Activated CD4-positive, CD25-positive, alpha-beta regulatory T cell (primary cell): ENCODE data around the gene GALNT5.
"Not testable (repeated sequence)": the region's sequence is repeated elsewhere in the genome, so short reads cannot be mapped to it uniquely, and the experiment has no call there.

Source experiments
- DNase-seq, 4 experiments: peaks; one replicate each; lab custom pipeline; 2025; lab: John Stamatoyannopoulos, UW

The GALNT5 gene, protein sequence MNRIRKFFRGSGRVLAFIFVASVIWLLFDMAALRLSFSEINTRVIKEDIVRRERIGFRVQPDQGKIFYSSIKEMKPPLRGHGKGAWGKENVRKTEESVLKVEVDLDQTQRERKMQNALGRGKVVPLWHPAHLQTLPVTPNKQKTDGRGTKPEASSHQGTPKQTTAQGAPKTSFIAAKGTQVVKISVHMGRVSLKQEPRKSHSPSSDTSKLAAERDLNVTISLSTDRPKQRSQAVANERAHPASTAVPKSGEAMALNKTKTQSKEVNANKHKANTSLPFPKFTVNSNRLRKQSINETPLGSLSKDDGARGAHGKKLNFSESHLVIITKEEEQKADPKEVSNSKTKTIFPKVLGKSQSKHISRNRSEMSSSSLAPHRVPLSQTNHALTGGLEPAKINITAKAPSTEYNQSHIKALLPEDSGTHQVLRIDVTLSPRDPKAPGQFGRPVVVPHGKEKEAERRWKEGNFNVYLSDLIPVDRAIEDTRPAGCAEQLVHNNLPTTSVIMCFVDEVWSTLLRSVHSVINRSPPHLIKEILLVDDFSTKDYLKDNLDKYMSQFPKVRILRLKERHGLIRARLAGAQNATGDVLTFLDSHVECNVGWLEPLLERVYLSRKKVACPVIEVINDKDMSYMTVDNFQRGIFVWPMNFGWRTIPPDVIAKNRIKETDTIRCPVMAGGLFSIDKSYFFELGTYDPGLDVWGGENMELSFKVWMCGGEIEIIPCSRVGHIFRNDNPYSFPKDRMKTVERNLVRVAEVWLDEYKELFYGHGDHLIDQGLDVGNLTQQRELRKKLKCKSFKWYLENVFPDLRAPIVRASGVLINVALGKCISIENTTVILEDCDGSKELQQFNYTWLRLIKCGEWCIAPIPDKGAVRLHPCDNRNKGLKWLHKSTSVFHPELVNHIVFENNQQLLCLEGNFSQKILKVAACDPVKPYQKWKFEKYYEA

DNA sequence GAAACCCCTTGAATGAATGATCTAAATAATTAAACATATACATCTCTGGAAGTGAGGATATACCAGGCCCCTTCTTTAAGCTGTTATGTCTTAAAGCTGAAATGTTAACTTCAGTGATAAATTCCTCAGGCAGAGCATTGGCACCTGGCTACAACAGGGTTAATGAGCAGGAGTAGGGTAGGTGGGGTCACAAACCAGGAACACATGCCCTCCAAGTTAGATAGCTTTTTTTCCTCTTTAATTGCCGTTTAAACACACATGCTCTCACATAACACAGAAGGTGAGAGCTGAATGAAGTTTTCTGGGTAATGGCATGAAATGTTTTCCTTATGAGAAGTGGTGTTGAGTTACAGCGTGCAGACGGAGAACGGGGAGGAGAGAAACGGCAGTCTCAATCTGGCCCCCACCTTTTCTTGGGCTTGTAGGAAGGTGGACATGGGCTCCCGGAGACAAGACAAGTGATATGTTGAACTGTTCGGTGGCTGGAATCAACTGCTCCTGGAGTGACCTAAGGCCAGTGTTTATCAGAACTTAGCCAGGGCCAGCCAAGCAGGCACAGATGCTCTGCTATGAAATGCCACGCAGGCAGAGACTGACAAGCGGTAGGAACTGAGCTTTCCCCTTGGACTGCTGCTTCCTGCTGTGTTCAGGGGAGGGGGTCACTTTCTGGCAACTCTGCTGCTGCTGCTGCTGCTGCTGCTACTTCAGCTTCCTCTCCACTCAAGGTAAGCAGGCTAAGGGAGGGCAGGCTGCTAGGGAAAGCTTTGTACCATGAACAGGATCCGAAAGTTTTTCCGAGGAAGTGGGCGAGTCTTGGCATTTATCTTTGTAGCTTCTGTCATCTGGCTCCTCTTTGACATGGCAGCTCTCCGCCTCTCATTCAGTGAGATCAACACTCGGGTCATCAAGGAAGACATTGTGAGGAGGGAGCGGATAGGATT is at the start of gene GALNT5:
Gene GALNT5 (plus strand): TSS at position 394 of the 941 bp plus-strand sequence. CDS start 378 bp downstream, at position 772.
- no peak for DNase-seq

DNA sequence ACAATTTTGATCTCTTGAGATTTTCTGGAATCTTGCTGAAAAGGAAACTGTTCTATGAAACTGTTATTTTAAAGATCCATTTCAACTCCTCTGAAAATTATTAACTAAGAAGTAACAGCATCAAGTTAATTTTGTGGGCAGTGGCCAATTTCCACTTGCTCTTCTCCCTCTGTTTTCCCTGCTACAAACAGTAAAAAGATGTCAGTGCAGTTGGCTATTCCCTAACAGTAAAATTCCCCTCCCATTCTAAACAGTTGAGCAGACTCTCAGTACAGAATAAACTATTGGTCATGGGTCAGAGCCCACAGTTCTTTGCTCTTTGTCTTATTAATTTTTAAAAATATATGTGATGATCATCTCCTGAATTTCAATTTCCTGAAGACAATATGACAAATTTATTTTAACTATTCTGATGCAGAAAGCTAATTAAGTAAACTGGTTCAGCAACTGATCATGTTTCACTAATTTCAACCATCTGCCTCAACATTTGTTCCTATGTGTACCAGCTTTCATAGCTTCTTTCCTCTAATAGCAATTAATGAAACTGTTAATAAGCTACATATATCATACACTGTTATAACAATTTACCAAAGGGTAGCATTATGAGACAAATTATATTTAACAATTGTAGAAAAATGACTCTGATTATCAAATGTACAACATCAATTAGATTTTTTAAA is 41.1 kb upstream of the GALNT5 start:
- no peak for DNase-seq

DNA sequence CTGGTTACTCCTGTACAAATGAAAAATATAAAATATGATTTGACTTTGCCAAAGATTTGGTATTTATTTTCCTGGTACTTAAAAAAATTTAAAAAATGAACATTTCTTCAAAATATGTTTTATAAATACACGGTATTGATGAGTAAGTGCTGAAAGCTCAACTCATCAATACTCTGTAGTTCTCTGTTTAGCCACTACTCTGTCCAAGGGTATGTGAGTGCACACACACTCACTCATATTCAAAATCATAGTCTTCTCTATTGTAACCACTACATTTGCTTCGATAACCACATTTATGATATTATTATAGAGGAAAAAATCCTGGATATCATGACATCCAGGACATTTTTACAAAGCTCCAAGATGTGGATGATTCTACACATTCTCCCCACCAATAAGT is 40.1 kb upstream of the GALNT5 start:
- DNase-seq, result no peak

DNA sequence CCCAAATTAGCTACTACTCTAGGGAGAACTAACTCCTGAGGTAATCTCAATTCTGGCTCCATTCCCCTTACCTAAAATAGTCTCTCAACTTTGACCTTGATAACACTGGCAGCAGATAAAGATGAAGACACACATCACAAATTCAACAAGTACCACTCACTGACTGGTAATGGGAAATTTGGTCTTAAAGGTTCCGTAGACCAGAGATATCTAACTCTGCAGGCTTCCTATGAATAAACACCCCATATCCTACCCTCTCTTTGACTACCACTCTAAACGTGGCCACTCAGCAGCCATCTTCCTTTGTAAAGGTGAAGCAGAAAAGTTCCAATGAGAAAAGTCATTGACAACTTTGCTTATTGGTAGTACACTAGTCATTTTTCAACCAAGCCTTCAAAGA is 38.6 kb upstream of the GALNT5 start:
- DNase-seq, result no peak

DNA sequence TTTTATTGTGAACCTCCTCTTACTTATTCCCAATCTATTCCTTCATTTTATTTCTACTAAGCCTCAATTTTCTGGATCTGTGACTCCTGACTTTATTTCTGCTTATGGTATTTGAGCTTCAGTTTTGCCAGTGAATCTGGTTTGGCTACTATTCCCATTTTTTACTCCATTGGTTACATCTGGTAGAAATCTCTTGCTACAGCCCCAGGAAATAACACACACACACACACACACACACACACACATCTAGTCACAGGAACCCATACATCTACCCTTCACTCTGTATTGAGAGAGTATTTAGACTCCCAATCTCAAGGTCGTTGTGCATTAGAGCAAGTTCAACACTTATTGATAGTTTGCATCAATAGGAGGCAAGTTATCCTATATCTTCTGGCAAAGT is 37.0 kb upstream of the GALNT5 start:
- no peak for DNase-seq

DNA sequence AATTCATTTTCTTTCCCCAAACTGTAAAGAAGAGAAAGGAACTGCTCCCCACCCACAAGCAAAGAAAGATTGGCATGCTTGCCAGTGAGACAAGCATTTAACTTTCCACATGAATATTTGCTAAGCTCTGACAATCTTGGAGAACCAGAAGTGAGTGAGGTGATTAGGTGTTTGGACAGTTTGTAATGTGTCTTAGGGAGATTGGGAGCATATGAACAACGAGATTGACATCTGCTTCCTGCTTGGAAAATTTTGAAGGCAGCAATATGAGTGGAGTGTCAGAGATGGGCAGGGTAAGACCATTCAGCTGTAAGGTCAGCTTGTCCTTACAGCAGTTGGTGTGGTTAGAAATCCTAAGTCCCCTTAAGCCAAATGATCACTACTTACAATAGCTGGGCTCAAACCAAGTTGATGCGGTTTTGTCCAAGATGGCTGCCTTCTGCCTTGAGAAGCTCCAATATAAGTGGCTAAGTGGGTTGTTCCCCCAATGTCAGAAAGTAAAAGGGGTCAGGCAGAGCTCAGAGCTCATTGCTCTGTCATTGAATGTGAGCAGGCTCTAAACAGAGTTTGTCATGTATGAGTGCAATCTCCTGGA is 36.0 kb upstream of the GALNT5 start:
- no peak for DNase-seq

DNA sequence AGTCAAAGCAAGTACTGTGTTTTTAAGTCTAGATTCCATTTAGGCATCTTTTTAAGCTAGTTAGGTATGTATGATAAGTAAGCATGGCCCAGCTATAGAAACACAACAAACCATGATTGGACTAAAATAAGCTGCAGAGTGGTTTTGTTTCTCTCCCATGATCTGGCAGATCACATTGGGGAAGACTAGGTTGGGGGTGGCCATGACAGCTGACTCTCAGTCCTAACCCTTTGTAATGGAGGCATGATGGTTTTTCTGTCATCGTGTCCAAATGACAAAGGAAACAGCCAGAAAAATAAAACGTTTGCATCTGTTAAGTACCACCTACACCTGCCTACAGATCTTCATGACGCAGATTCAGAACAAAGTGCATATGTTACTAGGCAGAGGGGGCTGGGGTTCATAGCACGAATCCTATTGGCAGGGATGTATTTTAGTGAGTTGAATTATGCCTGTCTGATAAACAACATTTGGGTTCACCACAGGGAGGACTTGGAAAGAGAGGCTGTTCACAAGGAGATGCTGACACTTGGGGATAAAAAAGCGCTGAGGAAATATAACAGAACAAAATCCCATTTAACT is 33.8 kb upstream of the GALNT5 start:
- DNase-seq, result no peak

DNA sequence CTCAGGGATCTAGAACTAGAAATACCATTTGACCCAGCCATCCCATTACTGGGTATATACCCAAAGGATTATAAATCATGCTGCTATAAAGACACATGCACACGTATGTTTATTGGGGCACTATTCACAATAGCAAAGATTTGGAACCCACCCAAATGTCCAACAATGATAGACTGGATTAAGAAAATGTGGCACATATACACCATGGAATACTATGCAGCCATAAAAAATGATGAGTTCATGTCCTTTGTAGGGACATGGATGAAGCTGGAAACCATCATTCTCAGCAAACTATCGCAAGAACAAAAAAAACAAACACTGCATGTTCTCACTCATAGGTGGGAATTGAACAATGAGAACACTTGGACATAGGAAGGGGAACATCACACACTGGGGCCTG is 33.1 kb upstream of the GALNT5 start:
- not testable (repeated sequence) for DNase-seq

DNA sequence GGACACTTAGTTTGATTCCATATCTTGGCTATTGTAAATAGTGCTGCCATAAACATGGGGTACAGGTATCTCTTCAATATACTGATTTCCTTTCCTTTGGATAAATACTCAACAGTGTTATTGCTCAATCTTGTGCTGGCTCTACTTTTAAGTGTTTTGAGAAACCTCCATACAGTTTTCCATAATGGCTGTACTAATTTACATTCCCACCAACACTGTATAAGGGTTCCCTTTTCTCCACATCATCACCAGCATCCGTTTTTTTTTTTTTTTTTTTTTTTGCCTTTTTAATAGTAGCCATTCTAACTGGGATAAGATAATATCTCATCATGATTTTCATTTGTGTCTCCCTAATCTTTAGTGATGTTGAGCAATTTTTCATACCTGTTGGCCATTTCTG is 29.9 kb upstream of the GALNT5 start:
- no peak for DNase-seq

DNA sequence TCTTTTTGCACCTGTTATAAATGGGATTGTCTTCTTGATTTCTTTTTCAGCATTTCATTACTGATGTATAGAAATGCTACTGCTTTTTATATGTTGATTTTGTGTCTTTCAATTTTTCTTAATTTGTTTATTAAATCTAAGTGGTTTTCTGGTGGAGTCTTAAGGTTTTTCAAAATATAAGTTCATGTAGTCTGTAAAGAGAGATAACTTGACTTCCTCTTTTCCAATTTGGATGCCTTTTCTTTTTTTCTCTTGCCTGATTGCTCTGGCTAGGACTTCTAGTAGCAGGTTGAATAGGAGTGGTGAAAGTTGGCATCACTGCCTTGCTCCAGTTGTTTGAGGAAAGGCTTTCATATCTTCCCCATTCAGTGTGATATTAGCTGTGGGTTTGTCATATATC is 28.6 kb upstream of the GALNT5 start:
- DNase-seq, result no peak

DNA sequence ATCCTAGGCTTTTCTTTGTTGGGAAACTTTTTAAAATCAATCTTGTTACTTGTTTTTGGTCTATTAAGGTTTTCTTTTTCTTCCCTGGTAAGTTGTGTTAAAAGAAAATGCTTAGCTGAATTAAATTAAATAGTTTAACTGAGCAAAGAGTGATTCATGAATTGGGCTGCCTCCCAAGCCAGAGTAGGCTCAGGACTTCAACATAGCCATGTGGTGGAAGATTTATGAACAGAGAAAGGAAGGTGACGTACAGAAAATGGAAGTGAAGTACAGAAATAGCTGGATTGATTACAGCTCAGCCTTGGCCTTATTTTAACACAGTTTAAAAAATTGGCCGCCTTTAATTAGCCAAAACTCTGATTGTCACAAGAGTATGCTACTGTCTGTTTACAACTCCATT is 27.9 kb upstream of the GALNT5 start:
- DNase-seq, result no peak

DNA sequence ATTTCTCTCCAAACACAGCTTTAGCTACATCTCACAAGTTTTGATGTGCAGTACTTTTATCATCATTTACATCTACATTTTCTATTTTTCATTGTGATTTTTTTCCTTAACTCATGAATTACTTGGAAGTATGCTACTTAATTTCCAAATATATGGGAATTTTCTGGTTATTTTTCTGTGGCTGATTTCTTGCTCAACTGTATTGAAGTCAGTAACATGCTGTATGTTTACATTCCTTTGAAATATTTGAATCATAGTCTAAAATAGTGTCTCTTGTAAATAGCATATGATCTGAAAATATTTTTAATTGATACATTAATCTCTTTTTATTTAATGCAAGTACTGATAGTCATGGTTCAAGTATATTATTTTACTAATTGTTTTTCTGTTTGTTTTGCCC is 26.0 kb upstream of the GALNT5 start:
- DNase-seq, result no peak

DNA sequence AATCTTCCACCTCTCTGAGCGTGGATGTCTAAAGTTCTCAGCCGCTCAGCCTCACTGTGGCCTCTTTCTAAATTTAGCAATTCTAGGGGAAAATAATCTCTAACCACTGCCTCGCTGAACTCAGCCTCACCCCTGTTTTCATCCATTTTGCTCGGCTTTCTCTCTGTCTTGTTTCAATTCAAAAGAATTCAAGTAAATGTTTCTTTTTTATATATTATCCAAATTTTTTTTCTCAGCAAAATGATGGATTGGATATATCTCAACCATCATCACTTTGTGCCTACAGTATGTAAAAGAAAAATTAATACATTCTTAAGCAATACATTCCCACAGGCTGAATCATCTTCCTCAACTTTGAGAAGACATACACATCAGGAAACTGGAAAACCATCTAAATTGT is 24.0 kb upstream of the GALNT5 start:
- DNase-seq, result no peak

DNA sequence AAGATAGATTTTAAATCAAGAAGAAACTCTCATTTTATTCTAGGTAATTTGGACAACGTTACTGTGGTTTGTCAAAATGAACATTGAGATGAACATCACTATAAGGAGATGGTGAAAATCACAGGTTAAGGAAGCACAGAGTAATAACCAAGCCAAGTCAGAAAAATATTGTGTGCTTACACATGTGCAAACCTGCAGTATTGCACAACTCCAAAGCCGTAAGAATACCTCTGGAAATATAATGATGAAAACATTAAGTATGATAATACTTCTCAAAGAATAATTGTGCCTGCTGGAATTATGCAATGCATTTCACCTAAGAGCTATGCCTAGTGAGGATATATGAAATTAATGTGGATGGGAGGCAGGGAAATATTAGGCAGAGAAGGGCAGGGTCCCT is 21.1 kb upstream of the GALNT5 start:
- DNase-seq, result no peak

DNA sequence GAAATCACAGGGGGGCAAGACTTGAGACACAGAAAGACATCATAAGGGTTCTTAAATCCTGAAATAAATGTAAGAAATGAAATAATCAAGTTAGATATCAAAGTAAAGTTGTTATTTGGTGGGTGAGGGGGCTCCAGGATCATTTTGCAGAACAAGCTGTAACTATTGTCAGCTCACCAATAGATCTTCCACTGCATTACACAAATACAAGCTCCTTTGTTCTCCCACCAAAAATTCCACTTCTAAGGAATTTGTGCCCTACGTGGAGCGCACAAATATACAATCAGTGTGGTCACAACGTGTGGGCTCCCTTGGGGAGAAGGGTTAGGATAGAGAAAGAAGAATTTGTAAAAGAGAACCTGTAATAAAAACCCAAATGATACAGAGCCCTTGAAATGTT is 19.2 kb upstream of the GALNT5 start:
- DNase-seq, result no peak

DNA sequence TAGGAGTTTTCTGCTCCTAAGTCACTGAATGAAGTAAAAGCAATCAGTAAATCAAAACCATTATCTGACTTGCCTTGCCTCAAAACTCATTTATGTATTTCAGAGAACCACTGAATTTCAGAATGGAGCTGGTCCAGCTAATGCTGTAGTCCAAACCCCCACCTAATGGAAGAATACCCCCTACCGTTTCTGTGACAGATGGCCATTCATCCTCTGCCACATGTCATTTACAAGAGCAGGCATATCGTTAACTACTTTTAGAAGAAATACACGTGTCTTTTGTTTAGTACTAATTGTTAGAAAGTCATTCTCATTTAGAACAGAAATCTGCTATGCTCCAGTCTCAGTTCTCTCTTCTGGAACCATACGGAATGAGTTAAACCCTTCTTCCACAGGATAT is 12.8 kb upstream of the GALNT5 start:
- DNase-seq, result no peak

DNA sequence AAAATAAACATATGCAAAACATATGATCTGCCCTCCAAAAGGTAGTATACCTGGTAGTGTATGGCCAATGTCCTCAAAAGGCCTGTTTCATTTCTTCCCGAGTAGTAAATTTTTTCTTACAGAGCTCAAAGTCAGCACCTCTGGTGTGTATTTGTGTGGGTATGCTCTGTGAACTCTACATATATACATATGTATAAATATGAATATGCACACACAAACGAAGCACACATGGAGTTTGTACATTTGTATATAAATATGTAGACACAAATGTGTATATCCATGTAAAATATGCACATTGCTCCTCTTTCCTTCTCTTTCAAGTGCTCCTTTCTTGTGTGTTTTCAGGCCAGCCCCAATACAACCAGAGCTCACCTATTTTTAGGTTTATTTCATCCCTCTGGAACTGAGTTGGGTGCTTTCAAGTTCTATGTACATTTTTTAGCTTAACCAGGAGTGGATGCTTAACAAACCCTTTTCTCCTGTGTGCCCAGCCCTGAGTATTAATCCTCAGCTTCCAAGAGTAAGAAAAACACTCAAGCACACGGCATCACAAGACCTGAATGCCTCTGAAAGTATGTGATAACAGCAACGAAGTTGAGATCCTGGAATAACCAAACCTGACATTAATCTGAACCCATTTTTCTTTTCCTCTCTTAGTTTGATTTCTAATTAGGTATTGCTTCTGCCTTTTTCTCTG is 12.2 kb upstream of the GALNT5 start:
- no peak for DNase-seq

DNA sequence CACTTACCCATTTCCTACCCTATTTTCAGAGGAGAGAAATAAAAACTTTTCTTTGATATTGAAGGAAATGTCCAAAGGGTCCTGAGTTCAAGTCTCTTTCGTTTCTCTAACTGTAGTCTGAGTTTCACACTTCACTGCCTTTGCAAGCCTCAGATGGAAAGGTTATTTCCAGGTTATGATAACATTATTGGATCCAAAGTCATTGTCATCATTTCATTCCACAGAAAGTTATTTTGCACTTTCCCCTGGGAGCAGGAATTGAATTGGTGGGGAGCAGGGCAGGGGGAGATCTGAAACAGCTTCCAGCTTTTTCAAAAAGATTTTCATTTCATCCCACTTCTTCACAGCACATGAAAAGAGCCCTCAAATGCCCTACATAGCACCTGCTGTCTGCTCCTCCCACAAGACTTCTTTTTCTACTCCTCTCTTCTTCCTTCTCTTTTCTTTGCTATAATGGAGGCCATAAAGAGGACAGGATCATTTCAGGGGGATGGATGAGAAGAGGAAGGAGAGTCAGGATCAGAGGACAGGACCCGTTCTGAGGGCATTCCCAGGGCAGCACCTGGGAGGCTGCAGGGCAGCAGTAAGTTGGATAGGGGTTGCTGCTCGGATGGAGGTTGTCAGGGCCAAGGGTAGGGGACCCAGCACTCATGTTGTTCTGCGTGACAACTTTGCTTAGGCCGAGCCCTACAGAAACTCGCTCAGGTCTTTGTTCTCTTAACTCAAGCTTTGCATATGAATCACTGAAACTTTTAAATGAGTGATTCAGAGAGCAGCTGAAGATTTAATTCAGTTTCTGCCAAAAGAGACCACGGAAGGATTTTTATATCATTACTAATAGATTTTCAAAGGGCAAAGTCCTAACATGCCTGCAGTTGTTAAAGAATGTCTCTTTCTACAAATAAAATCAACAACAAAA is 11.4 kb upstream of the GALNT5 start:
- DNase-seq, result no peak
